ENCODE measurements around the gene BCL2.

GRCh38 chr18:63238693-63239075, 80.9 kb downstream of the BCL2 start:
- TF ChIP-seq EZH2 (IDR thresholded peaks at IDR 0.05), result no peak
- TF ChIP-seq, protein P1, sequence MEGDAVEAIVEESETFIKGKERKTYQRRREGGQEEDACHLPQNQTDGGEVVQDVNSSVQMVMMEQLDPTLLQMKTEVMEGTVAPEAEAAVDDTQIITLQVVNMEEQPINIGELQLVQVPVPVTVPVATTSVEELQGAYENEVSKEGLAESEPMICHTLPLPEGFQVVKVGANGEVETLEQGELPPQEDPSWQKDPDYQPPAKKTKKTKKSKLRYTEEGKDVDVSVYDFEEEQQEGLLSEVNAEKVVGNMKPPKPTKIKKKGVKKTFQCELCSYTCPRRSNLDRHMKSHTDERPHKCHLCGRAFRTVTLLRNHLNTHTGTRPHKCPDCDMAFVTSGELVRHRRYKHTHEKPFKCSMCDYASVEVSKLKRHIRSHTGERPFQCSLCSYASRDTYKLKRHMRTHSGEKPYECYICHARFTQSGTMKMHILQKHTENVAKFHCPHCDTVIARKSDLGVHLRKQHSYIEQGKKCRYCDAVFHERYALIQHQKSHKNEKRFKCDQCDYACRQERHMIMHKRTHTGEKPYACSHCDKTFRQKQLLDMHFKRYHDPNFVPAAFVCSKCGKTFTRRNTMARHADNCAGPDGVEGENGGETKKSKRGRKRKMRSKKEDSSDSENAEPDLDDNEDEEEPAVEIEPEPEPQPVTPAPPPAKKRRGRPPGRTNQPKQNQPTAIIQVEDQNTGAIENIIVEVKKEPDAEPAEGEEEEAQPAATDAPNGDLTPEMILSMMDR (IDR thresholded peaks at IDR 0.05 in 2 of 3, conservative IDR thresholded peaks at IDR 0.05 in 1 of 3; ENCODE audit: borderline replicate concordance in 1 of 3, insufficient read depth in 1 of 3, low read depth in 2 of 3, low read length in 2 of 3), result no peak
